GM23338 (cell line): ENCODE measurements around the gene NIPAL3.

Experiments used
- CREB1 ChIP-seq: fragments of 250-450 bp; sonication (Bioruptor Pico); IDR thresholded peaks from 2 replicates; pipeline ENCODE4 v1.5.0; 2020; ENCODE audit warnings: low read depth, mild to moderate bottlenecking, moderate library complexity
- CTCF ChIP-seq, 2 experiments: fragments of 200-600 bp in 1 of 2; sonication (generic) in 1 of 2; conservative IDR thresholded peaks; 2 replicates each; pipeline versions ENCODE4 v1.5.1 to v1.6.1; 2016 to 2017; ENCODE audit warnings: antibody characterized with exemption in 2 of 2, low read depth in 2 of 2, mild to moderate bottlenecking in 2 of 2, moderate library complexity in 1 of 2
- ETS1 ChIP-seq: IDR thresholded peaks from 2 replicates; pipeline ENCODE4 v1.6.1; 2016; ENCODE audit warnings: antibody characterized with exemption
- EZH2 ChIP-seq: fragments of 200-600 bp; sonication (generic); IDR thresholded peaks from one replicate; pipeline ENCODE4 v1.8.0; 2017; ENCODE audit warnings: antibody characterized with exemption, mild to moderate bottlenecking, low read depth; ENCODE audit not compliant: unreplicated experiment
- EZH2phosphoT487 ChIP-seq: fragments of 200-600 bp; sonication (generic); IDR thresholded peaks from one replicate; pipeline ENCODE4 v1.8.1; 2018; ENCODE audit warnings: antibody characterized with exemption; ENCODE audit not compliant: unreplicated experiment
- JUNB ChIP-seq: IDR thresholded peaks from one replicate; pipeline ENCODE4 v1.6.1; 2016; ENCODE audit warnings: antibody characterized with exemption; ENCODE audit not compliant: unreplicated experiment
- NANOG ChIP-seq: IDR thresholded peaks from 2 replicates; pipeline ENCODE4 v1.6.1; 2016; ENCODE audit warnings: antibody characterized with exemption, borderline replicate concordance
- POLR2AphosphoS5 ChIP-seq: IDR thresholded peaks from 2 replicates; pipeline ENCODE4 v1.6.1; 2016; ENCODE audit warnings: antibody characterized with exemption, low read depth
- REST ChIP-seq: IDR thresholded peaks from one replicate; pipeline ENCODE4 v1.6.1; 2018; ENCODE audit warnings: antibody characterized with exemption; ENCODE audit not compliant: unreplicated experiment
- STAT1 ChIP-seq: IDR thresholded peaks from one replicate; pipeline ENCODE4 v1.6.1; 2016; ENCODE audit warnings: antibody characterized with exemption; ENCODE audit not compliant: unreplicated experiment
- ZNF331 ChIP-seq: fragments of 250-450 bp; sonication (Bioruptor Pico); IDR thresholded peaks from 2 replicates; pipeline ENCODE4 v1.5.0; 2020; ENCODE audit warnings: low read depth, mild to moderate bottlenecking, moderate library complexity
- ZNF462 ChIP-seq: fragments of 250-450 bp; sonication (Bioruptor Pico); IDR thresholded peaks from 2 replicates; pipeline ENCODE4 v1.5.0; 2020; ENCODE audit warnings: mild to moderate bottlenecking, moderate library complexity

GRCh38 chr1:24424990-24425389, 9.4 kb downstream of the NIPAL3 start:
- TF ChIP-seq CTCF (conservative IDR thresholded peaks at IDR 0.05; ENCODE audit: low read depth in 2 of 2) (no peak), REST (no peak), POLR2AphosphoS5 (no peak), JUNB (no peak), EZH2phosphoT487 (no peak), EZH2 (no peak), CREB1 (CRISPR knock-in tag) (no peak), ETS1 (no peak), ZNF331 (CRISPR knock-in tag) (no peak), STAT1 (no peak), NANOG (no peak), ZNF462 (CRISPR knock-in tag) (no peak)
